ENCODE measurements around the gene ZNF438.

Gene ZNF438

DNA sequence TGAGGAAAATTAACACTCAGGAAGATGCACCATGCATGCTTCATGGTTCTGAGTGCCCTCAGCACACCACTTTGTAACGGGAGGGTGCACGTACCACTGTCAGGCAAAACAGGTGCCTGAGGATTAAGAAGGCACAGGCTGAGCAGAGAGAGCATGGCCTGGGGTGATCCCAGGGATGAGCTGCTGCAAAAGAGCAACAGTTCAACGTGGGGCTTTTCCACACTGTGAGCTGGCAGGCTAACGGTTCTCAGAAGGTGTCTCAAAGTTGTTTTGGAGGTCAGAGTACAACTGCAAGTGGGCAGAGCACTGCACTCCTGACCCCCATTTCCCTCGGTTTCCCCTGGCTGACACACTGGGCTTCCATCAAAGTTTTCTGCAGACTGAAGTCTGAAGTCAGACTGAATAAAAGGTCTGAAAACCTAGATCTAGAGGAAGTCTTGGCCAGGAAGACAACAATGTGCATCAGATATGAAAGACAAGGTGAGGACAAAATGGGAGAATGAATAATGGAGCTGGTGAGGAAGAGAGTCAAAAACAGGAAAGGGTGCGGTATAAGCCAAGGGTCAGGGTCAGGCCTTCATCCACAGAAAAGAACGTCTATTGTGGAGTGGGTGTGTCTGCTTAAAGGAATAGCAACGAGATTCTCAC is 20.5 kb downstream of the ZNF438 start:
- no peak for ATAC-seq
- no peak for TF ChIP-seq RARB (CRISPR knock-in tag; IDR thresholded peaks at IDR 0.05)
- no peak for TF ChIP-seq ZFP3 (CRISPR knock-in tag; IDR thresholded peaks at IDR 0.05)

DNA sequence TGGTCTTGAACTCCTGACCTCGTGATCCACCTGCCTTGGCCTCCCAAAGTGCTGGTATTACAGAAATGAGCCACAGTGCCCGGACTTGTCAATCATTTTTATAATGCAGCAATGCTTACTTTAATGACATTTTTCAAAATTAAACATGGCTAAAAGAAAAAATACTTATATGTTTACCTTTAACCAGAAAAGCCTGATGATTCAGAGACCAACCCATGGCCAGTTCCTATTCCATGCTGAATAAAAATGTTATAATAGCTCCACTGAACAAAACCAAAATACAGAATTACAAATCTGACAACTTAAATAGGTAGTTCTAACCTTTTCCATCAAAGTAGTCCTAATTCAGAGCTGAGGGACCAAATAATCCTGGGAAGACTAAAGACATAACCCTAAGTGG is 21.6 kb downstream of the ZNF438 start:
- ATAC-seq: no peak
- no peak for TF ChIP-seq TCF4 (CRISPR knock-in tag; IDR thresholded peaks at IDR 0.05; ENCODE audit: borderline replicate concordance)
- TF ChIP-seq TOX (CRISPR knock-in tag; IDR thresholded peaks at IDR 0.05; ENCODE audit: borderline replicate concordance): no peak
- TF ChIP-seq GLIS3 (CRISPR knock-in tag; IDR thresholded peaks at IDR 0.05): no peak
- TF ChIP-seq RARB (CRISPR knock-in tag; IDR thresholded peaks at IDR 0.05): no peak
- TF ChIP-seq PPARA (CRISPR knock-in tag; IDR thresholded peaks at IDR 0.05; ENCODE audit: borderline replicate concordance): no peak
- no peak for TF ChIP-seq ZFP3 (CRISPR knock-in tag; IDR thresholded peaks at IDR 0.05)
- no peak for TF ChIP-seq OSR1 (CRISPR knock-in tag; IDR thresholded peaks at IDR 0.05)
- no peak for TF ChIP-seq ESRRG (CRISPR knock-in tag; IDR thresholded peaks at IDR 0.05)
- no peak for TF ChIP-seq ZFP30 (CRISPR knock-in tag; IDR thresholded peaks at IDR 0.05)
- no peak for TF ChIP-seq ZNF565 (CRISPR knock-in tag; conservative IDR thresholded peaks at IDR 0.05; ENCODE audit: low read depth)
- TF ChIP-seq ARNTL (CRISPR knock-in tag; IDR thresholded peaks at IDR 0.05; ENCODE audit: borderline replicate concordance, low read depth): no peak
- no peak for TF ChIP-seq ZC3H10 (CRISPR knock-in tag; IDR thresholded peaks at IDR 0.05)
- no peak for TF ChIP-seq BACH2 (CRISPR knock-in tag; IDR thresholded peaks at IDR 0.05; ENCODE audit: borderline replicate concordance)

DNA sequence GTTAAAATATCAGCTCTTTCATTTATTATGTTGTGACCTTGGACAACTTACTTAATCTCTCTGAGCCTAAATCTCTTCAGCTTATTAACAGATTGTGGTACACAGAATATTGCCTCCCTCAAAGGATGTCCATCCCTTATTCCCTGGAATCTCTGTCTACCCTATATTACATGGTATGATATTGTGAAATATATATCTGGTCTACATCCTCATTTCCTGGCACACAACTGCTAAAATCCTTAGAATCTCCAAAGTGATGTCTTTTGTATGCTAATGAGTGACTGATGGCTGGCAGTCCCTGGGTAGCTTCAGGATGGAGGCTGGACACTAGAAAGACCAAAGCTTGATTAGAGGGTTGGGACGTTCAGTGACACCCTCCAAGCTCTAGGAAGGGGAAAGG is 25.8 kb downstream of the ZNF438 start:
- ATAC-seq: no peak
- TF ChIP-seq ARNTL (CRISPR knock-in tag; IDR thresholded peaks at IDR 0.05; ENCODE audit: borderline replicate concordance, low read depth) (no peak), PPARA (CRISPR knock-in tag; IDR thresholded peaks at IDR 0.05; ENCODE audit: borderline replicate concordance) (no peak), SNAI2 (CRISPR knock-in tag; IDR thresholded peaks at IDR 0.05) (no peak)
- TF ChIP-seq, protein P1, sequence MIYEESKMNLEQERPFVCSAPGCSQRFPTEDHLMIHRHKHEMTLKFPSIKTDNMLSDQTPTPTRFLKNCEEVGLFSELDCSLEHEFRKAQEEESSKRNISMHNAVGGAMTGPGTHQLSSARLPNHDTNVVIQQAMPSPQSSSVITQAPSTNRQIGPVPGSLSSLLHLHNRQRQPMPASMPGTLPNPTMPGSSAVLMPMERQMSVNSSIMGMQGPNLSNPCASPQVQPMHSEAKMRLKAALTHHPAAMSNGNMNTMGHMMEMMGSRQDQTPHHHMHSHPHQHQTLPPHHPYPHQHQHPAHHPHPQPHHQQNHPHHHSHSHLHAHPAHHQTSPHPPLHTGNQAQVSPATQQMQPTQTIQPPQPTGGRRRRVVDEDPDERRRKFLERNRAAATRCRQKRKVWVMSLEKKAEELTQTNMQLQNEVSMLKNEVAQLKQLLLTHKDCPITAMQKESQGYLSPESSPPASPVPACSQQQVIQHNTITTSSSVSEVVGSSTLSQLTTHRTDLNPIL (CRISPR knock-in tag; IDR thresholded peaks at IDR 0.05; ENCODE audit: low read depth): no peak

DNA sequence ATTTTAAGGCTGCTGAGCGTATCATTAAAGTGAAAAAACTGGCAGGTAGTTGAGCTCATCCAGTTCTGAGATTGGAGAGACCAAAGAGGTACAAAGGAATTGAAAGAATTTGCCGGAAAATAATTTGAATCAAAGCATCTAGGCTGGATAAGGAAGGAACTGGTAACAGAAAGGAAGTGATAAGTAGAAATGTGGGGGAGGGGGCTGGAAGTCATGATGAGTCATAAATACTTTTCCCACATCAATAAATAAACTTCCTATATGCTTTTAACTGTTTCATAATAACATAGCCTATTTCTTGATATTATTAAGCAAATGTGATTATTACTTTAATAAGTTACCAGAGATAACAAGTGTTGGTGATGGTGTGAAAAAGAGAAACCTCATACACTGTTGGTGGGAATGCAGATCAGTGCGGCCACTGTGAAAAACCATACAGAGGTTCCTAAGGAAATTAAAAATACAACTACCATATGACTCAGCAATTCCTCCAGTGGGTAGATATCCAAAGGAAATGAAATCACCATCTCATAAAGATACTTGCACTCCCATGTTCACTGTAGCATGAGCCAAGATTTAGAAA is 27.0 kb downstream of the ZNF438 start:
- TF ChIP-seq ARNTL (CRISPR knock-in tag; IDR thresholded peaks at IDR 0.05; ENCODE audit: borderline replicate concordance, low read depth): no peak
- TF ChIP-seq, protein P1 (CRISPR knock-in tag; IDR thresholded peaks at IDR 0.05; ENCODE audit: low read depth): no peak
- TF ChIP-seq ESRRG (CRISPR knock-in tag; IDR thresholded peaks at IDR 0.05): no peak
- TF ChIP-seq, protein P2, sequence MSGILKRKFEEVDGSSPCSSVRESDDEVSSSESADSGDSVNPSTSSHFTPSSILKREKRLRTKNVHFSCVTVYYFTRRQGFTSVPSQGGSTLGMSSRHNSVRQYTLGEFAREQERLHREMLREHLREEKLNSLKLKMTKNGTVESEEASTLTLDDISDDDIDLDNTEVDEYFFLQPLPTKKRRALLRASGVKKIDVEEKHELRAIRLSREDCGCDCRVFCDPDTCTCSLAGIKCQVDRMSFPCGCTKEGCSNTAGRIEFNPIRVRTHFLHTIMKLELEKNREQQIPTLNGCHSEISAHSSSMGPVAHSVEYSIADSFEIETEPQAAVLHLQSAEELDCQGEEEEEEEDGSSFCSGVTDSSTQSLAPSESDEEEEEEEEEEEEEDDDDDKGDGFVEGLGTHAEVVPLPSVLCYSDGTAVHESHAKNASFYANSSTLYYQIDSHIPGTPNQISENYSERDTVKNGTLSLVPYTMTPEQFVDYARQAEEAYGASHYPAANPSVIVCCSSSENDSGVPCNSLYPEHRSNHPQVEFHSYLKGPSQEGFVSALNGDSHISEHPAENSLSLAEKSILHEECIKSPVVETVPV (CRISPR knock-in tag; IDR thresholded peaks at IDR 0.05): no peak
- TF ChIP-seq PPARA (CRISPR knock-in tag; IDR thresholded peaks at IDR 0.05; ENCODE audit: borderline replicate concordance): no peak
- TF ChIP-seq ZNF70 (CRISPR knock-in tag; IDR thresholded peaks at IDR 0.05): no peak
- ATAC-seq: no peak

DNA sequence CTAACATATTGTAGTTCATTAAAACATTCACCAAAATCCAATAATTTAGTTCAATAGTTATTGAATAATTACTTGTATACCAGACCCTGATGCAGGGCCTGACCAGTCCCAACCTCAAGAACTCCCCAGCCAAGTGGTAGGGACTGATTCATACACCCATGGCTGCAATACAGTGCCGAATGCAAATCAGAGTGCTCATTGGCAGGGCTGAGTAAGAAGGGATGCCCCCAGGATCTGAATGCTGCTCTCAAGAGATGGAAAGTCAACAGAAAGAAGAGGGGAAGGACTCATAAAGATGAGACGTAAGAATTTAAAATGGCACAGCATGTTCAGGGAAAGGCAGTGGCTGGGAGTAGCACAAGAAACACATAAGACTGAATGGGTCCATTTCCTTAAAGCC is 29.9 kb downstream of the ZNF438 start:
- ATAC-seq: no peak
- TF ChIP-seq, protein P3, sequence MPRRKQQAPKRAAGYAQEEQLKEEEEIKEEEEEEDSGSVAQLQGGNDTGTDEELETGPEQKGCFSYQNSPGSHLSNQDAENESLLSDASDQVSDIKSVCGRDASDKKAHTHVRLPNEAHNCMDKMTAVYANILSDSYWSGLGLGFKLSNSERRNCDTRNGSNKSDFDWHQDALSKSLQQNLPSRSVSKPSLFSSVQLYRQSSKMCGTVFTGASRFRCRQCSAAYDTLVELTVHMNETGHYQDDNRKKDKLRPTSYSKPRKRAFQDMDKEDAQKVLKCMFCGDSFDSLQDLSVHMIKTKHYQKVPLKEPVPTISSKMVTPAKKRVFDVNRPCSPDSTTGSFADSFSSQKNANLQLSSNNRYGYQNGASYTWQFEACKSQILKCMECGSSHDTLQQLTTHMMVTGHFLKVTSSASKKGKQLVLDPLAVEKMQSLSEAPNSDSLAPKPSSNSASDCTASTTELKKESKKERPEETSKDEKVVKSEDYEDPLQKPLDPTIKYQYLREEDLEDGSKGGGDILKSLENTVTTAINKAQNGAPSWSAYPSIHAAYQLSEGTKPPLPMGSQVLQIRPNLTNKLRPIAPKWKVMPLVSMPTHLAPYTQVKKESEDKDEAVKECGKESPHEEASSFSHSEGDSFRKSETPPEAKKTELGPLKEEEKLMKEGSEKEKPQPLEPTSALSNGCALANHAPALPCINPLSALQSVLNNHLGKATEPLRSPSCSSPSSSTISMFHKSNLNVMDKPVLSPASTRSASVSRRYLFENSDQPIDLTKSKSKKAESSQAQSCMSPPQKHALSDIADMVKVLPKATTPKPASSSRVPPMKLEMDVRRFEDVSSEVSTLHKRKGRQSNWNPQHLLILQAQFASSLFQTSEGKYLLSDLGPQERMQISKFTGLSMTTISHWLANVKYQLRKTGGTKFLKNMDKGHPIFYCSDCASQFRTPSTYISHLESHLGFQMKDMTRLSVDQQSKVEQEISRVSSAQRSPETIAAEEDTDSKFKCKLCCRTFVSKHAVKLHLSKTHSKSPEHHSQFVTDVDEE (CRISPR knock-in tag; IDR thresholded peaks at IDR 0.05): no peak
- TF ChIP-seq TCF4 (CRISPR knock-in tag; IDR thresholded peaks at IDR 0.05; ENCODE audit: borderline replicate concordance) (no peak), ARNTL (CRISPR knock-in tag; IDR thresholded peaks at IDR 0.05; ENCODE audit: borderline replicate concordance, low read depth) (no peak), RARB (CRISPR knock-in tag; IDR thresholded peaks at IDR 0.05) (no peak), BACH2 (CRISPR knock-in tag; IDR thresholded peaks at IDR 0.05; ENCODE audit: borderline replicate concordance) (no peak), ESRRG (CRISPR knock-in tag; IDR thresholded peaks at IDR 0.05) (no peak), ZNF70 (CRISPR knock-in tag; IDR thresholded peaks at IDR 0.05) (no peak), CSDC2 (CRISPR knock-in tag; IDR thresholded peaks at IDR 0.05) (no peak), ZC3H10 (CRISPR knock-in tag; IDR thresholded peaks at IDR 0.05) (no peak), OSR1 (CRISPR knock-in tag; IDR thresholded peaks at IDR 0.05) (no peak)
- TF ChIP-seq, protein P4, sequence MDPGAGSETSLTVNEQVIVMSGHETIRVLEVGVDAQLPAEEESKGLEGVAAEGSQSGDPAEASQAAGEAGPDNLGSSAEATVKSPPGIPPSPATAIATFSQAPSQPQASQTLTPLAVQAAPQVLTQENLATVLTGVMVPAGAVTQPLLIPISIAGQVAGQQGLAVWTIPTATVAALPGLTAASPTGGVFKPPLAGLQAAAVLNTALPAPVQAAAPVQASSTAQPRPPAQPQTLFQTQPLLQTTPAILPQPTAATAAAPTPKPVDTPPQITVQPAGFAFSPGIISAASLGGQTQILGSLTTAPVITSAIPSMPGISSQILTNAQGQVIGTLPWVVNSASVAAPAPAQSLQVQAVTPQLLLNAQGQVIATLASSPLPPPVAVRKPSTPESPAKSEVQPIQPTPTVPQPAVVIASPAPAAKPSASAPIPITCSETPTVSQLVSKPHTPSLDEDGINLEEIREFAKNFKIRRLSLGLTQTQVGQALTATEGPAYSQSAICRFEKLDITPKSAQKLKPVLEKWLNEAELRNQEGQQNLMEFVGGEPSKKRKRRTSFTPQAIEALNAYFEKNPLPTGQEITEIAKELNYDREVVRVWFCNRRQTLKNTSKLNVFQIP (CRISPR knock-in tag; IDR thresholded peaks at IDR 0.05; ENCODE audit: borderline replicate concordance, low read depth): no peak
- TF ChIP-seq, protein P2 (CRISPR knock-in tag; IDR thresholded peaks at IDR 0.05): no peak
- TF ChIP-seq, protein P1 (CRISPR knock-in tag; IDR thresholded peaks at IDR 0.05; ENCODE audit: low read depth): no peak

Data from SK-N-SH treated with all-trans-retinoic acid at 6 μM for 48 hours (cell line).